Upper lobe of right lung (tissue), 1 donor: ENCODE data around the gene IL18. TPM values are rescaled to one million over a fixed set of nuclear protein-coding genes. Genes with fewer than 3 reads are reported as not detected.

Source experiments
- ATAC-seq: fragments of 200-7000 bp; cut with Tn5 transposase; one replicate; pipeline ENCODE4 v1.9.1; 2020; ENCODE audit warnings: mild to moderate bottlenecking, moderate library complexity
- DNase-seq: peaks from one replicate; pipeline ENCODE4 v3.0.0-alpha.2; 2020
- H3K27ac ChIP-seq: fragments of 200-600 bp; one replicate; pipeline ENCODE4 v1.8.0; 2022
- H3K27me3 ChIP-seq: fragments of 200-600 bp; one replicate; pipeline ENCODE4 v1.8.0; 2022; ENCODE audit warnings: mild to moderate bottlenecking
- H3K36me3 ChIP-seq: fragments of 200-600 bp; one replicate; pipeline ENCODE4 v1.8.0; 2022
- H3K4me1 ChIP-seq: fragments of 200-600 bp; one replicate; pipeline ENCODE4 v1.8.0; 2022
- H3K4me3 ChIP-seq: fragments of 200-600 bp; one replicate; pipeline ENCODE4 v1.8.0; 2022; ENCODE audit warnings: mild to moderate bottlenecking
- H3K9me3 ChIP-seq: fragments of 200-600 bp; one replicate; pipeline ENCODE4 v1.8.0; 2022
- CTCF ChIP-seq: fragments of 200-600 bp; IDR thresholded peaks from one replicate; pipeline ENCODE4 v1.8.0; 2022; ENCODE audit warnings: antibody characterized with exemption
- intact Hi-C: fragments of 100-400 bp; cut with DNase I; formaldehyde crosslinking; loops from one replicate; pipeline ENCODE4 v1.11.0; 2022
- total RNA-seq: library from RNA; stranded (reverse); fragmentation: NEBNext Ultra II Directional; extraction: Animal tissue kit (Norgen Biotek cat#: 25700); gene quantifications from one replicate; pipeline ENCODE4 v1.2.1, GENCODE V29; 2021
- donor health status: DM: no; HTN: yes; CAD: no; lungs with severe emphysema.

Gene IL18
- total RNA-seq, 1 donor from 2014 or later = 49.9 TPM

DNA sequence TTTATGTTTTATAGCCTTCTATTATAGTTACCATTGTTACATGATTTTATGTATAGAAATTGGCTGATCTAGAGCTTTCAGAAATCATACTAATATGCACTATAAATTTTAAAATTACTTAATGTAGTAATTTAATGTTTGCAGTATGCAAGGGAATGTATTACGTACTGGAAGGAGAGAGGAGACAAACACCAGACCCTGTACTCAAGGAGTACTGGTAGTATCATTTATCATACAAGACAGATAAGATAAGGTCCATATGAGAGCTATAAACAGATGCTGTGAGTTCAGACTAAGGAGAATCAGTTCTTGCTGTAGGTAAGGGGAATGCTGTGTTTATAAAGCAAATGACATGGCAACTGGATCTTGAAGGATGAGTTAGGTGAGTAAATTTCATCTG, 12.2 kb upstream of the IL18 start:
- DNase-seq = no peak
- Histone ChIP-seq H3K4me1 (peaks cover 5% of the 10 kb centered on the region), H3K27ac (no peak overlapping the region), H3K4me3 (no peak overlapping the region), H3K36me3 (no peaks in the 10 kb centered on the region), H3K27me3 (no peaks in the 10 kb centered on the region), H3K9me3 (no peaks in the 10 kb centered on the region)
- ATAC-seq = no peak
- no peak for TF ChIP-seq CTCF
- intact Hi-C loops = no loop called here

- peak overlapping the region; percentile 58 for H3K27ac ChIP-seq
- H3K4me1 ChIP-seq = peaks cover 5% of the 10 kb centered on the region
- H3K9me3 ChIP-seq = no peaks in the 10 kb centered on the region
- H3K27me3 ChIP-seq = no peaks in the 10 kb centered on the region
- peak overlapping the region; percentile 30 for H3K4me3 ChIP-seq
- intact Hi-C loops = no loop called here
- ATAC-seq (peak; percentile 7), DNase-seq (no peak)
- H3K36me3 ChIP-seq = no peaks in the 10 kb centered on the region
- no peak for TF ChIP-seq CTCF
Measured at GRCh38 chr11:112175599-112175952, 11.7 kb upstream of the IL18 start.

DNA sequence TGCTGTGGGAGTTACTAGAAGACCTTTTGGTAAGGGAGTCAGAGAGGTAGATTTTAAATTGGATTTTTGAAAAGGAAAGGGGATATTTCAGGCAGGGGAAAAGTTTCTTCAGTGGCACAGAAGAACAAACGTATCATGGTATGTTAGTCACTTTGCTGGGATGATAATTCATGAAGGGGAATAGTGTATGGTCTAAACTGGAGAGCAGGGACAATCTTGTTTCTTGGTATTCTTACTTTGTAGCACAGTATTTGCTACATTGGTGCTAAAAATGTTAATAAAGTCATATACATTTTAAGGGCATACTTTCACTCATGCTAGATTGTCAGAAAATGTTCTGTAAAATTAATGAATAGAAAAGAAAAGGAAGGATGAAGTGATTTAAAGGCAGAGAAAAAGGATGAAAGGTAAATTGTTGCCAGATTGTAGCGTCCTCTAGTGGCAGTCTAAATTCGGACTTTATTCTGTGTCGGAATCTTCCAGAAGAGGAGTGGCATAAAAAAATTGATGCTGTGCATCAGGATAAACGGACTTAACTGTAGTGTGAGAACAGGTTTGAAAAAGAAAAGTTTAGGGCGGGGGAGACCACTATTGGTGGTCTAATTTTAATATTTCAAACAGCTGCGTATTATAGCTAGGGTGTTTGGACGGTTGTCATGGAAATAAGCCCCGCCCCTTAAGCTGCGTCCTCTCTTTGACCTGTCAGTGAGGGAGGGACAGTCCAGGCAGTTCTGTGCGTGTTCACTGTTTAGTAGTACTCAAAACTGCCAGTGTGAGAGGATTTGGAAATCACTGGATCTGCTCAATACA, 11.1 kb upstream of the IL18 start, which contains the start of gene BCO2:
TSS of gene BCO2 (plus strand) at position 724 of the 810 bp plus-strand sequence. CDS start 90 bp downstream, outside the sequence.
- peak; percentile 95 for ATAC-seq
- peak; percentile 76 for TF ChIP-seq CTCF
- H3K4me1 ChIP-seq = peaks cover 5% of the 10 kb centered on the region
- intact Hi-C loops = no loop called here
- H3K36me3 ChIP-seq = no peaks in the 10 kb centered on the region
- no peaks in the 10 kb centered on the region for H3K27me3 ChIP-seq
- H3K4me3 ChIP-seq = peak within 1 kb of the TSS; percentile 30
- H3K9me3 ChIP-seq = no peaks in the 10 kb centered on the region
- peak within 1 kb of the TSS; percentile 58 for H3K27ac ChIP-seq
- peak; percentile 73 for DNase-seq

DNA sequence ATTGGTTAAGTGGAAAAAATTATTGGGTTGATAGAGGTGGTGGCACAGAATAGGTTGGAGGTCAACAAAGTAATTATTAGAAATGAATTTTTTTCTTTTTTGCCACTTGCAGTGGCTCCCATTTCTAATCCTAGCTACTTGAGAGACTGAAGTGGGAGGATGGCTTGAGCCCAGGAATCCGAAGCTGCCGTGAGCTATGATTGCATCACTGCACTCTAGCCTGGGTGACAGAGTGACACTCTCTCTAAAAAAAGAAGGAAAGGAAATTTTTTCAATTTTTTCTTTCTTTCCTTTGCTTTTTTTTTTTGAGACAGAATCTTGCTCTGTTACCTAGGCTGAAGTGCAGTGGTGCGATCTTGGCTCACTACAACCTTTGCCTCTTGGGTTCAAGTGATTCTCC, 9.3 kb upstream of the IL18 start:
- TF ChIP-seq CTCF = no peak
- Histone ChIP-seq H3K36me3 (no peaks in the 10 kb centered on the region), H3K4me1 (peaks cover 5% of the 10 kb centered on the region), H3K9me3 (no peaks in the 10 kb centered on the region), H3K27me3 (no peaks in the 10 kb centered on the region), H3K27ac (no peak overlapping the region), H3K4me3 (no peak overlapping the region)
- ATAC-seq (peak; percentile 40), DNase-seq (no peak)
- intact Hi-C loops = no loop called here

DNA sequence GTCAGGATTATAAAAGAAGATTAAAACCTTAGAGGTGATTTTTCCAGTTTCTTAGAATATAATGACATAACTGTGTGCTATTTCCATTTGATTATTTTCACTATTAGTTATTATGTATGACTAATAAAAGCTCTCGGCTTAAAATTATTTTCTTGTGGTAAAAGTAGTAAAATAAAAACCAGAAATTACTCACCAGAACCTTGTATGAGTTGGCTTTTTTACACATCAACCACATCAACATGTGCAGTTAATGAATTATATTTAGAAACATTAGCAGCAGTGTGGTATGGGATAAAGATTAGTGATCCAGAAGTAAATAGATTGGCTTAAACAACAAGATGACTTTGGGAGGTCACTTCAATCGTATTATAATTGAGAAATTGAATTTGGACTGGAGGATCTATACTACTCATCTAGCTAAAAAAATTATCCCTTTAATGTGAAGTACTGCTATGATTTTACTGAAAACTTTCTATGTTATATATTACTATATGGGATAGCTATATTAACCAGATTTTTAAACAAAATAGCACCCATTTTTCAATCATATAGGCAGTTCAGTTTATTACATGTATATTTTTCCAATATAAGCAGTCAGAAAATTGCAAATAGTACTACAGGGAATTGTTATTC, 8.6 kb upstream of the IL18 start:
- H3K9me3 ChIP-seq = no peaks in the 10 kb centered on the region
- ATAC-seq (no peak), DNase-seq (no peak)
- no peaks in the 10 kb centered on the region for H3K27me3 ChIP-seq
- no peak for TF ChIP-seq CTCF
- no peak overlapping the region for H3K27ac ChIP-seq
- intact Hi-C loops = no loop called here
- peaks cover 5% of the 10 kb centered on the region for H3K4me1 ChIP-seq
- H3K4me3 ChIP-seq = no peak overlapping the region
- no peaks in the 10 kb centered on the region for H3K36me3 ChIP-seq
